GM19455 (cell line): ENCODE measurements around the gene ACTN4.

Experiments used
- ATAC-seq: cut with Tn5 transposase; IDR thresholded peaks from one replicate; pipeline ENCODE4 v1.9.1; 2021; ENCODE audit not compliant: unreplicated experiment

The ACTN4 gene

DNA sequence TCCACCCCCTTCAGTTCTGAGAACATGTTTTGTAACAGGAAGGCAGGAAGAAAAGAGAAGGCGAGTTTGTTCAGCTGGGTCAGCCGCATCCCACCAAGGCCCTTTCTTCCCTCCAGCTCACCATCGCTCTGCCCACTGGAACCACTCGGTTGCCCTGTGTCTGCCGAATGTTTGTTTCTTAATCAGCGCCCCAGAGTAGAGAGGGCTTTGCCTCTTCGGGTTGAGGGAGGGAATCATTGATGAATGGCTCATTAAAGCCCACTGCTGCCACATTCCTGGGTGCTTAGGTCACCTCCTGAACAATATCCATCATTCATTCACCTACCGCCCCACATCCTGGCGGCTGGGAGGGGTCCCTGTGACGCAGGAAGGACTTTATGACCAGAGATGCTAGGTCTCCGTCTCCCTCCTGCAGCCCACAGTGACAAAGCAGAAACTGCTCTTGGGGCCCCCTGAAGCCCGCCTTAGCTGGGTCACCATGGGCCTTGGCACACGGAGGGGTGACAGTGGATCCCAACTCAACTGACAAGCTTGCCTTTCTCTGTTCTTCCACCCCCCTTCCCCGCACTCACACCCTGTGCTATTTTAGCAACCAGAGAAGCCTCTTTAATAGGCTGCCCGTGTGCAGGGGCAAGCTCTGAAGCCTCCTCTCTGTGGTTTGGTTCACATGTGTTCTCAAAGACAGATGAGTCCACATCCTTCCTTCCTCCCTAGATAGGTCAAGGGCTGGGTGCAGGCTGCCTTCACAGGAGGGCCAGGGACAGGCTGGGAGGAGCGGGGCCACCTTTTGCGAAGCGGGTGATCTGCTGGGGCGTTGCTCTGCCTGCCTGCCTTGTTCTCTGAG is 46.2 kb downstream of the ACTN4 start:
- no peak for ATAC-seq

DNA sequence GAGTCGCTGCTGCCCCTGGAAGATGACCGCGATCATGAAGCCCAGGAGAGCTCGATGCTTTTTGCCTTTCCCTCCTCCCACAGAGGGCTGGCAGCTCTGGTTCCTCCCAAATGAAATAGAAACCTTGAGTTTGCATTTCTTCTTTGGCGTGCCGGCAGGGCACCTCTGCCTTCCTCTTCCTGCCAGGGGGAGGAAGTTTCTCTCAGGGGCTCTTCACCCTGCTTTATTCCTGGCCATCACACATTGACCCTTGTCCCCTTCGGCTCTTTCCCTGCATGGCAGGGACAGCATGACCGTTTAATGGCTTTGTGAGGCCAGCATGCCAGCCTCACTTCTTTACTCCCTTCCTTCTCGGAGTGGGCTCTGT is 47.9 kb downstream of the ACTN4 start:
- ATAC-seq = no peak

DNA sequence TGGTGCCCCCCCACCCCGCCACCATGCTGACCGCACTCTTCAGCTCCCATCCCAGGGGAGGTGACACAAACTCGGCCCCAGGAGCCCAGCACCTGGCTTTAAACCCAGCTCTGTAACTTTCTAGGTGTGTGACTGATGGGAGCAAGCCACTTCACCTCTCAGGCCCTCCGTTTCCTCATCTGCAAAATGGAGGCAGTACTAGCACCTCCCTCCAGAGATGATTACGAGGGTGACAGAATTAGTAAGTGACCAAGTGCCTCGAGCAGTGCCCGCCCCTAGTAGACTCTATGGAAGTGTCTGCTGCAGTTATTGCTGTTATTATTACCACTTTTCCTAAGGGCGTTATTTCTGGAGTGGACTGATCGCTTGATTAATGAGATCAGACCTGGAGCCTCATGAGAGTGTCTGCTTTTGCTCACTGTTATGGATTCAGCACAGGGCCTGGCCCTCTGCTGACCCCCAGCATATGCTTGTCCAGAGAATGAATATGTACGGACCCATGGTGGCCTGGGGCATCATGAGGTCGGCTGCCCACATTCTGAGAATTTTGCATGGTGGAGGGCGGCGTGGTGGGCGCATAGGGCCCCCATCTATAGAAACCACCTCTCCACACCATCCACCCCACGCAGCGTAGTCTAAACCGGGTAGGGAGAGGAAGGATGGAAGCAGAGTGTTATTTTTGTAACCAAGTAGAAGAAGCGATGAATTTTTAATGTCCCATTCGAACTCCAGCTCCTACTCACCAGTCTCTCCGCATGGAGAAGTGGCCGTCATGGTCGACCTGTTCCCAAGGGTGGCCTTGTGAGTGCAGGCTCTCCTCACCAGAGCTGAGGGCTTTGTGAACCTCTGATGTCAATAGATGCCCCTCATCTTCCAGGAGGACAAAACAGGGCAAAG is 48.6 kb downstream of the ACTN4 start:
- no peak for ATAC-seq

DNA sequence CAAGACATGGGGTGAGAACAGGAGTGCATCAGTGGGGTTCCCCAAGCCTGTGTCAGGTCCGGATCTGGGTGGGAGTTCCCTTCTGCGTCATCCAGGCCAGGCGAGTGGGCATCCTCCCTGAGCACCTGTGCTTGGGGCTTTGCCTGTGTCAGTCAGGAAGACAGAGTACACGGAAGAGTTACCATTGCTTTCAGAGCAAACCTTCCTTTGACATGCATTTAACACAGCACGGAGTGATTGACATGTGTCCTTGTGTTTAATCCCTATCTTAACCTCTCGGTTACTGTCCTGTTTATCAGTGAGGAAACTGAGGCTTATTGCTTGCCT is 49.2 kb downstream of the ACTN4 start:
- ATAC-seq = no peak

DNA sequence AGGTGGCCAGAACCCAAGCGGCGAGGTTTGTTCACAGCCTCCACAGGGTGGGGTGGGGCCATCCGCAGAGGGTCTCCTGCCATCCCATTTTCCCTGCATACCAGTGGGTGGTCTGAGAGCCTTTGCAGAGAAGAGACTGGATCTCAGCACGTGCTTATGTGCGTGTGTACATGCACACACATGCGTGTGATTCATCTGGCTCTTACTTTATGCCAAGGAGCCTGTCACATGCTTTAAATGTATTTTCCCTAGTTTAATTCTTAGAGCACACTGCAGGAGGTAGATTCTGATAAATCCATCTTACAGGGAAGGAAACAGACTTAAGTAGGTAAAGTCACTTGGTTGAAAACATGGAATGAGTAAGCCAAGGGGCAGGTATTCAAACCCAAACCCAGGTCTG is 49.7 kb downstream of the ACTN4 start:
- no peak for ATAC-seq

DNA sequence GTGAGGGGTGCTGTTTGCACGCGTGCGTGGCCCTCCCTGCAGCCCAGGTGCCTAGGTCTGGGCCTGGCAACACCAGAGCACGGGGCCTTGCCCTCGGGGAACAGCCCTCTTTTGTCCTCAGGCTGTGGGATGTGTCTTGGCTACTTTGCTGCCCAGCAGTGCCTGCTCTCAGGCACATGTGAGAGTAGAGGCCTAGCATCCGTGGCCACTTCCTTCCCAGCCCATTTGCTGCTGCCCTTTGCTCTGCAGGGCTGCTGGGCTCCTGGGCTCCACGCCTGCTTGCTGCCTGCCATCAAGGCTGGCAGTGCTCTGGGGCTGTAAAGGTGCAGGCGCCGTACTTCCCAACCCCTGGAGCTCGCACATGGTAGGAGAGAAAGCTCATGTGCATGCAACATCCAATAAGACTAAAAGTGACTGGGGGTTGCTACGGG is 50.2 kb downstream of the ACTN4 start:
- ATAC-seq = no peak

DNA sequence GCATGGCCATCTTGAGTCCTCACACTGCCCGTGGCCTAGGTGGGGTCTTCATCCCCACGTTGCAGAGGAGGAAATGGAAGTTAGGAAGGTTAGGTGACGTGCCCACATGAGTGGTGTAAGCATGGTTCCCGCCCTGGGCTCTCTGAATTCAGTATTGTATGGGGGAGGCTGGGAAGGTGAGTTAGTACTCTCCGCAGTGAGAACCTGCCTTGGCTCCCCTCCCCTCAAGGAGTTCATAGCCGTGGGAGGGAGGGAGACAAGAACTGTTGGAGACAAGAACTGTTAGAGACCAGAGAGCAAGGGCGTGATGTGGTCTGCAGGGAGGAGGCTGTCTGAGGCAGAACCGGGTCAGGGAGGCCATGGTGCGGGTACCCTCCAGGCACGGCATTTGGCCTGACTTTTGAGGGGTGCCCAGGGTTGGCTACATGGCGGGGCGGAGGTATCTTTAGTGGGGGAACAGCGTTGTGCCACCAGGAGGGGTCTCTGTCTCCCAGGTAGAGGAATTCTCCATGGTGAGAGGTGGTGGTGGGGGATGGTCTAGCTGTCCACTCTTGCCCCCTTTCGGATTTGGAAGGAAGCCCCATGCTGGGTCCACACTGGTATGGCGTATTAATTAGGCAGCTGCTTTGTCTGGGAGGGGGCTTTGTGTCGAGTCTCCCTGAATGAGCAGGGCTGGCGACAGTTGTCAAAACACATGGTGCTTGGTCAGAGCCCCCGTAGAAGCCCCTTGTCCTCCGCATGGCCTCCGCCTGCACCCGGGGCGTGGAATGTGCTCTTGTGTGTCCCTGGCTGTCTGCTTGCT is 51.0 kb downstream of the ACTN4 start:
- no peak for ATAC-seq

DNA sequence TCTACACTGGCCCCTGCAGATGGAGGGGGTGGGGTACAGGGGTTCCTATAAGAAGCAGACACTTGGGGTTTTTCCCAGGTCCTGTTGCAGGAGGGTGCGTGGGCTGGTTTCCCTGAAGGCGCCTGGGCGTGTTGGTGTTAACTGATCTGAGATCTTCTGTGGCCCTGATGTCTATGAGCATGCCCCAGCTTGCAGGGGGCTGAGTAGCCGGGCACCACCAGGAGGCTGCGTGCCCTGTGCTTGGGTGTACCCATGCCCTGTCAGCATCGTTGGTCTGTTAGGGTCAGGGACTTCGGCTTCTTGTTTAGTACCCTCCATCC is 51.5 kb downstream of the ACTN4 start:
- no peak for ATAC-seq

DNA sequence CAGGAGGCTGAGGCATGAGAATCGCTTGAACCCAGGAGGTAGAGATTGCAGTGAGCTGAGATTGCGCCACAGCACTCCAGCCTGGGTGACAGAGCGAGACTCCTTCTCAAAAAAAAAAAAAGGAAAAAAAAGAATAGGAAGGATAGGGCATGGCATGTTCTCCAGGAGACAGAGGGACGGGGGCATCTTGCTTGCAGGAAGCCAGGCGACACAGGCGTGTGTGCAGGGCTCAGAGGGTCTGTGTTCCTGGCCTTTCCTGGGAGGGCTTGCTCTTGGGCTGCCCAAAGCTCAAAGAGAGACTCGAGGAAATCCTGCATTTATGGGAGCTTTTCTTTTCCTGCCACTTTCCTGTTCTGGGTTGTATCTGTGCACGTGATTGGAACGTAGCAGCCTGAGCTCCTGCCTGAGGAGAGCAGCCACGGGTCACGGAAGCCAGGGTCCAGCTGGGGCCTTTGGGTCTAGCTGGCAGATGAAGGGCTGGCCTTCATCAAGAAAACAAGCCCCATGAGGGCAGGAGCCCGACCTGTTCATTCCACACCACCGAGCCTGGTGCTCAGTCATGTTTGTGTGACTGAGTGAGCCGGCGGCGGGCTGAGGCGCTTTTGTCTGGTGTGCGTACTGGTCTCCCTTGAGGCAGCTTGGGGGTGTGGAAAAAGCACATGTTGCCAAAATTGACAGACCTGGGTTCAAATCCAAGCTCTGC is 52.3 kb downstream of the ACTN4 start:
- ATAC-seq = no peak

DNA sequence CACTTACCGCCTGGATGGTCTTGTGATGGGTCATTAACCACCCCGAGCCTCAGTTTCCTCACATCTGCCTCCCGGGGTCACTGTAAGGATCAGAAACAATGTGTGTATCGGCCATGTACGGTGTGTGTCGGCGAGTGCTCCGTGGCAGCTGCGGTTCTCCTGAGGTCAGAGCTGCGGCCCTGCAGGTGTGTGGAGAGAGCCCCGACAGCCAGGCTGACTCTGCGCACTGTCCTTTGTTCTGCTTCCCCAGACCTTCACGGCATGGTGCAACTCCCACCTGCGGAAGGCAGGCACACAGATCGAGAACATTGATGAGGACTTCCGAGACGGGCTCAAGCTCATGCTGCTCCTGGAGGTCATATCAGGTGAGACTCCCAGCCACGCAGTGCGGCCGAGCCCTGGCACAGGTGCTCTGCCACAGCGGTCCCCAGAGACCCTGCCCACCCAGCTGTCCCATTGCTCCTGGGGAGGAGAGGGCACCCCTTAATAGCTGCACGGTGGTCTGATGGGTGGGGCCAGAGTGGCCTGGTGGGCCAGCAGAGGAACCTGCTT is 53.0 kb downstream of the ACTN4 start:
- ATAC-seq = no peak

DNA sequence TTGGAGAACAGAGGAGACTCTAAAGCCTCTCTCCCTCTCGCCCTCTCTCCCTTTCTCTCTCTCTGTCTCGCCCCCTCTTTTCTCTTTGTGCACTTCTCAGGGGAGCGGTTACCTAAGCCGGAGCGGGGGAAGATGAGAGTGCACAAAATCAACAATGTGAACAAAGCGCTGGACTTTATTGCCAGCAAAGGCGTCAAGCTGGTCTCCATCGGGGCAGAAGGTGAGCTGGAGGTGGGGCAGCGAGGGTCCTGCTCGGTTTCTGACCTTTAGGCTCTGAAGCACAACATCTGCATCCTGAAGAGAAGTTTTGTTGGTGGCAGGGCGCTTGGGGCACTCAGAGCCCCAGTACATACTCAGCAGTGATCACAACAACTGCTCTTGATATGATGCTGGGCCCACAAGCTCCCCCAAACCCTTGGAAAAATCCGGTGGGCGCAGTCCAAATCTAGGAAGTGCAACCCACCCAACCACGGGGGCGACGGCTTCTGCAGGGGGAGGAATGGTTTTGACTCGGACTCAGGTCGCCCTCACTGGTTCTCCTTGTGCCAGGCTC is 53.5 kb downstream of the ACTN4 start:
- no peak for ATAC-seq

DNA sequence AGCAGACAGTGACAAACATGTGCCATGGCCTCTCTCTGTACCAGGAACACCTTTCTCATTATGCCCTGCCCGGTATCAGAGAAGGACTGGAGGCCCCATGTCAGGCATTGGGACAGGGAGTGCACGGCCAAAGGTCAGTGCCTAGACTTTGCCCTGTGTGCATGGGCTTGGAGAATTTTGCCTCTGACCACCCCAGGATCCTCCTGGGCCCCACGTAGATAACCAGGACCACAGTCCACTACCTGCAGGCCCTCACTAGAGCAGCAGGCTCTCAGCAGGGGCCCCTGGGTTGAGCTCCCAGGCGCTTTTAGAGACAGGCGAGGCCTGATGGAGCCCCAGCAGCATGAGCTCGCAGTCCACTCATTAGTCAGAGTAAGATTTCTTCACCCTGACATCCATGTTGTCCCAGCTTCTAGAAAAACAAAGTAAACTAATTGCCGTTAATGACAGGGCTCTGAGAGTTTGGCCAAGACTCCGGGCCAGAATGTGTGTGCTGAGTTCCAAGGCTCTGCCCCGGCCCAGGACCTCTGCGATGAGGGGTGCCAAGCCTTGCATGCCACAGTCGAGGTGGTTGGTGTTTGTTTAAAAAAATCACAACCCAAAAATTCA is 54.1 kb downstream of the ACTN4 start:
- no peak for ATAC-seq

DNA sequence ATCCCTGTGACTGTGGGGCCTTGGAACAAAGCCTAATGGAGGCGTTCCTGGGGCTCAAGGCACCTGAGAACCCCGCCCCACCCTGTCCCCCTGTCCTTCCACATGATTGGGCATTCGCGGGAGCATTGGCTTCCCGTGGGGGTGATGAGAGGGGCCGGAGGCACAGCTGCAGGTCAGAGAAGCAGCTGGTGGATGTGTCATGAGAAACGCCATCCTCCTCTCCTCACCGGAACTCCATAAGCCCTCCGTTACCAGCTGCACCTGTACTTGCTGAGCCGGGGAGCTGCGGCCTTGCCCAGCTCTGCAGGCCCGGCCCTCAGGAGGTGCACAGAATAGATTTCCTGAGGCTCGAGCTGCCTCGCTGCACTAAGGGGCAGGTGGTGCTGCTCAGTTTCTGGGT is 54.8 kb downstream of the ACTN4 start:
- ATAC-seq = no peak

DNA sequence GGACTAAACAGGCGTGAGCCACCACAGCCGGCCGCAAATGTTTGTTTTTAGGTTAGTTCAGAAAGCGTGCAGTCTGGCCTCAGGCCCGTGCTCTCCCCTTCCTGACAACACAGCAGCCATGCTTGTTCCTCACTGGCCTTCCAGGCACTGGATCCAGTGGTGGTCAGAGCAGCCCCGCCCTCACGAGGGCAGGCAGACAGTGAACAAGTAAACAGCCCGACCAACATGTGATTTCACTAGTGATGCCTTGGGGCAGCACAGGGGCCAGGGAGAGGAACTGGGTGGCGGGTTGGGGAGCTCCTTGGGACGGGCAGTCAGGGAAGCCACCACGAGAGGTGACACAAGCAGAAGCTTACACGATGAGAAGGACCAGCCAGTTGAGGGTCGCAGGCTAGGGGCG is 56.1 kb downstream of the ACTN4 start:
- ATAC-seq = no peak

DNA sequence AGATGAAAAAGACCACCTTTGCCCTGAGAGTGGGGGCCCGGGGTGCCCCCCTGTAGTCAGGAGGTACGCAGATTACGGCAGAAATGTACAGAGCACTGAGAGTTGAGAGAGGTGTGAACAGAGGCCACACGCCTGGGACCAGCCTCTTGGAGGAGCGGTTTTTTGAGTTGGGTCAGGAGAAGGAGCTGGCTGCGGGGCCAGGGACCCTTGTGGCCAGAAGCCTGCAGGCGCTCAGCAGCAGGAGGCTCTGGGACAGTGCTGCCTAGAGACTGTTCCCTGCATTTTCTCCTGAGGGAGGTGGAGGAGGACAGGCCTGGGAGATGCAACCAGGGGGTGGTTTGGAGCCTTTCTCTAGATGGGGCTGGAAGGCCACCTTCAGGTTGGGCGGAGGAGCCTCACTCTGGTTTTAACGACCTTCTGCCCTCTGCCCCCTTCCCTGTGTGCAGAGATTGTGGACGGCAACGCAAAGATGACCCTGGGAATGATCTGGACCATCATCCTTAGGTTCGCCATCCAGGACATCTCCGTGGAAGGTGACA is 57.1 kb downstream of the ACTN4 start:
- ATAC-seq = no peak

DNA sequence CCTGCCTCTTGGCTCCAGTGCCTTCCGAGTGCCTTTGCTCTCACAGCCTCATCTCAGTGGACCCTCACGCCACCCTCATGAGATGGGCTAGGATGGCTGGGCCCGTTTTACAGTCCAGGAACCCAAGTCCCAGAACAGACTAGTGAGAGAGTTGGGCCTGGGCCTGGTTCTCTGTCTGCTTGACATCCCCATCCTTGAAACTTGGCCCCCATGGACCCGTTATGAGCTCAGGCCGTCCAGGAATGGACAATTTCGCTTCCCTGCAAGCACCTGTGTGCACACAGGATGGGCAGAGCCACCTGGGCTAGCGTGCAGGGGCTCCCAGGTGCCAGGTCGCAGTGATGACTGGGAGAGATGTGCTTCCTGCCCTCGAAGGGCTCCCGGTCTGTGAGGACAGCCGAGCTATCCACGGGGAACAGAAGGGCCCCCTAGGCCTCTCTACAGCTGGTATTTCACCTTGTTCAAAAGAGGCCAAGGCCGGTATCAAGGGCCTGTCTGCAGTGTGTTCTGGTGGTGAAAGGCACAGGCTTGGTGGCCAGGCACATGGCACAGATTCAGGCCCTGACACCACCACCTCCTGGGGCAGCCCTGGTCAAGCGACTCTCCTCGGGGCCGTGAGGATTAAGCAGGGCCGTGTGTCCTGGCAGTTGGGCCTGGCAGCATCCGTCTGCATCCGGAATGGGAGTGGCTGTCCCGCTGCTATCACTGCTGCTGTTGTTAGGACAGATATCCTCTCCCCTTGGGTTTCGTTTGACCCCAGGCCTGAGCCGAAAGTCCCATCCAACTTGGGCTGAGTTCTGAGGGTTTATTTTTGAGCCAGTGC is 58.0 kb downstream of the ACTN4 start:
- ATAC-seq = no peak

DNA sequence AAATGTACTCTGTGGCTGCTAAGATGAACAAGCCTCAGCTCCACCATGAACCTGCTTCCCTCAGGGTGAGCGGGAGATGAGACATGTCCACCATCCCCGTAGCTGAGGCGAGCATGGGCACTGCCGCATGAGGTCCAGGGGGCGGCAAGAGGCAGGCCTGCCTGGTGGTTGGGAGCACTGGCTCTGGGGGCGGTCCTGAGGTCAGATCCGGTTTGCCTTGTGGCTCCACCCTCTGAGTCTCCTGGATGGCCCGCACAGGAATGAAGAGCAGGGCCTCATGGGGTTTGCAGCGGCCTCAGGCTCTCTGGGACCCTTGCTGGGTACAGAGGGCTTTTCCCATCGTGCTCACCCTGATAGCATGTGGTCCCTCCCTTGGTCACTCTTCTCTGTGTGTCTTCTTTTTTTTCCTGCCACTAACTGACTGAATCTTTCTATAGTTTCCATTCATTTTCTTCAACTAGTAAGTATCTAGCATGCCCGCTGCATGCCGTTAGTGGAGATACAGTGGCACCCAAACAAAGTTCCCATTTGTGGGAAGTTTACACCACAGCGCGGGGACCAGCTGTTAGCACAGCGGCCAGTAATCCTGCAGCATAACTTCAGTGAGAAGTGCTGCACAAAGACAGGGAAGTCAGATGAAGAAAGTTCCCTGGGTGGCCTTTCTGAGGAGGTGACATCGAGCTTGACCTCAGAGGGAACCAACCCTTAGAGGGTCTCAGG is 59.5 kb downstream of the ACTN4 start:
- ATAC-seq = no peak

DNA sequence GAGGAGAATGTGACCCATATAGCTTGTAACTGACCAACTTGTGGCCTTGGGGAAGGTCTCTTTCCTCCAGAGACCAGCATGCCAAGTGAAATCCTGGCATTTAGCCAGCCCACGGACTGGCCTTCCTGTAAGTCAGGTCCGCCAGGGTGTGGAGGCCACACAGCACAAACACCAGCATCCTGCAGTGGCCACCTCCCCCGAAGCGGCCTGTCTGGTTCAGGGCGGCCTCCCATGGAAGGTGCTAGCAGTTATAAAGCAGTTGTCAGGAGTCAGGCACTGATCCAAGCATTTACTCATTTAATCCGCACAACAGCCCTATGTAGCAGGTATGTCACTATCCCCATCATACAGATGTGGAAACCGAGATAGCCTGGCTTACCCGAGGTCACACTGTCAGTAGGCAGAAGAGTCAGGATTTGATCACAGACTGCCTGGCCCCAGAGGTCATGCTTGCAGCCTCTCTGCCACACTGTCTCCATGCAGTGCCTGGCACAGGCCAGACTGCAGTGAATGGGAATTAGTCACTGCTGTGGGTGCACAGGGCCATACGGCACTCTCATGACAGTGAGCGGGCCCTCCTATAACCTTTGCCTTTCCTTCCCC is 60.2 kb downstream of the ACTN4 start:
- no peak for ATAC-seq
